GM21390 (cell line): Measurements from ENCODE around the gene NLRC4.
"Not testable (repeated sequence)": the region's sequence is repeated elsewhere in the genome, so short reads cannot be mapped to it uniquely, and the experiment has no call there.

ENCODE experiments used
- ATAC-seq: cut with Tn5 transposase; IDR thresholded peaks from one replicate; pipeline ENCODE4 v1.9.1; 2021; ENCODE audit not compliant: unreplicated experiment

Gene NLRC4, protein sequence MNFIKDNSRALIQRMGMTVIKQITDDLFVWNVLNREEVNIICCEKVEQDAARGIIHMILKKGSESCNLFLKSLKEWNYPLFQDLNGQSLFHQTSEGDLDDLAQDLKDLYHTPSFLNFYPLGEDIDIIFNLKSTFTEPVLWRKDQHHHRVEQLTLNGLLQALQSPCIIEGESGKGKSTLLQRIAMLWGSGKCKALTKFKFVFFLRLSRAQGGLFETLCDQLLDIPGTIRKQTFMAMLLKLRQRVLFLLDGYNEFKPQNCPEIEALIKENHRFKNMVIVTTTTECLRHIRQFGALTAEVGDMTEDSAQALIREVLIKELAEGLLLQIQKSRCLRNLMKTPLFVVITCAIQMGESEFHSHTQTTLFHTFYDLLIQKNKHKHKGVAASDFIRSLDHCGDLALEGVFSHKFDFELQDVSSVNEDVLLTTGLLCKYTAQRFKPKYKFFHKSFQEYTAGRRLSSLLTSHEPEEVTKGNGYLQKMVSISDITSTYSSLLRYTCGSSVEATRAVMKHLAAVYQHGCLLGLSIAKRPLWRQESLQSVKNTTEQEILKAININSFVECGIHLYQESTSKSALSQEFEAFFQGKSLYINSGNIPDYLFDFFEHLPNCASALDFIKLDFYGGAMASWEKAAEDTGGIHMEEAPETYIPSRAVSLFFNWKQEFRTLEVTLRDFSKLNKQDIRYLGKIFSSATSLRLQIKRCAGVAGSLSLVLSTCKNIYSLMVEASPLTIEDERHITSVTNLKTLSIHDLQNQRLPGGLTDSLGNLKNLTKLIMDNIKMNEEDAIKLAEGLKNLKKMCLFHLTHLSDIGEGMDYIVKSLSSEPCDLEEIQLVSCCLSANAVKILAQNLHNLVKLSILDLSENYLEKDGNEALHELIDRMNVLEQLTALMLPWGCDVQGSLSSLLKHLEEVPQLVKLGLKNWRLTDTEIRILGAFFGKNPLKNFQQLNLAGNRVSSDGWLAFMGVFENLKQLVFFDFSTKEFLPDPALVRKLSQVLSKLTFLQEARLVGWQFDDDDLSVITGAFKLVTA

DNA sequence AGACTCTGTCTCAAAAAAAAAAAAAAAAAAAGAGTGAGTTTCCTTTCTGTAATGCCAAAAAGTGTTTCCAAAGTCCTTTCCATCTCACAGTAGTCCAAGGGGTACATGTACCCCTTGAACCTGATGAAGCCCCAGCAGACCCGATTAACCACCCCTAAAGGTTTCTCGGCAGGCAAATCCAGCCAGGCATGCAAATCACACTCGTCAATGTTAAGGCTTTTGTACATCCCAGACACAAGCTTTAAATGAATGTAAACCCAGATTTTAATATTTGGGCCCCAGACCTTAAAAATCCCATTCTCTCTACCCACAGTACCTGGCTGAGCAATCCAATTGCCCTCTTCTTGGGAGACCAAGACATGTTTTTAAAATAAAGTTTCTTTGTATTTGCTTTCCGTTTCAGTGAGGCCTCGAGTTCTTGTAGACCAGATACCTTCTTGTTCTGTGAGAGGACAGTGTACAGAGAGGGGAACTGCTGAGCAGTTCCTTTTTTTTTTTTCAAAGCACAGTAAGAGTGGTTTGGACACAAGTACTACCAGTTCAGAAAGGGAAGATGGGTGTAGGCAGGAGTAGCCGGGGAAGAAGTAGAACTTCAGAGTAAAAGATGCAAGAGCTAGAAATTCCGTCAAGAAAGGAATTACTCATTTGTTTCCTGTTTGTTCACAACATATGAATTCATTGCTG lies at the start of gene NLRC4:
Gene NLRC4 (minus strand): TSS at position 465 of the 684 bp plus-strand sequence. CDS start 8,111 bp downstream, outside the sequence.
- ATAC-seq, result peak; percentile 97

DNA sequence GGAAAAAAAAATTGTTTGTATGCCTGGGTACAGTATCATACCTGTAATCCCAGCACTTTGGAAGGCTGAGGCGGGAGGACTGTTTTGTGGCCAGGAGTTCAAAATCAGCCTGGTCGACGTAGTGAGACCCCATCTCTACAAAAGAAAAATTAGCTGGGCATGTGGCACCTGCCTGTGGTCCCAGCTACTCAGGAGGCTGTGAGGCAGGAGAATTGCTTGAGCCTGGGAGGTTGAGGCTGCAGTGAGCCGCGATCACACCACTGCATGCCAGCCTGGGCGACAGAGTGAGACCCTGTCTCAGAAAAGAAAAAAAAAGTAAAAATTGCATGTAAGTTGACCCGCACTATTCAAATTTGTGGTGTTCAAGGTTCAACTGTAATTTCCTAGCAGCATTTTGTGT lies 45.9 kb upstream of the NLRC4 start:
- no peak for ATAC-seq

DNA sequence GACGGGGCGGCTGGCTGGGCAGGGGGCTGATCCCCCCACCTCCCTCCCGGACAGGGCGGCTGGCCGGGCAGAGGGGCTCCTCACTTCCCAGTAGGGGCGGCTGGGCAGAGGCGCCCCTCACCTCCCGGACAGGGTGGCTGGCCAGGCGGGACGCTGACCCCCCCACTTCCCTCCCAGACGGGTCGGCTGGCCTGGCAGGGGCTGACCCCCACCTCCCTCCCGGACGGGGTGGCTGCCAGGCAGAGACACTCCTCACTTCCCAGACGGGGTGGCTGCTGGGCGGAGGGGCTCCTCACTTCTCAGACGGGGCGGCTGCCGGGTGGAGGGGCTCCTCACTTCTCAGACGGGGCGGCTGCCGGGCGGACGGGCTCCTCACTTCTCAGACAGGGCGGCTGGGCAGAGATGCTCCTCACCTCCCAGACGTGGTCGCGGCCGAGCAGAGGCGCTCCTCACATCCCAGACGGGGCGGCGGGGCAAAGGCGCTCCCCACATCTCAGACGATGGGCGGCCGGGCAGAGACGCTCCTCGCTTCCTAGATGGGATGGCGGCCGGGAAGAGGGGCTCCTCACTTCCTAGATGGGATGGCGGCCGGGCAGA lies 29.4 kb upstream of the NLRC4 start:
- ATAC-seq, result not testable (repeated sequence)

DNA sequence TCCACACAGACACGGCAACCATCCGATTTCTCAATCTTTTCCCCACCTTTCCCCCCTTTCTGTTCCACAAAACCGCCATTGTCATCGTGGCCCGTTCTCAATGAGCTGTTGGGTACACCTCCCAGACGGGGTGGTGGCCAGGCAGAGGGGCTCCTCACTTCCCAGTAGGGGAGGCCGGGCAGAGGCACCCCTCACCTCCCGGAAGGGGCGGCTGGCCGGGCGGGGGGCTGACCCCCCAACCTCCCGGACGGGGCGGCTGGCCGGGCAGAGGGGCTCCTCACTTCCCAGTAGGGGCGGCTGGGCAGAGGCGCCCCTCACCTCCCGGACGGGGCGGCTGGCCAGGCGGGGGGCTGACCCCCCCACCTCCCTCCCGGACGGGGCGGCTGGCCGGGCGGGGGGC lies 28.8 kb upstream of the NLRC4 start:
- ATAC-seq, result not testable (repeated sequence)

DNA sequence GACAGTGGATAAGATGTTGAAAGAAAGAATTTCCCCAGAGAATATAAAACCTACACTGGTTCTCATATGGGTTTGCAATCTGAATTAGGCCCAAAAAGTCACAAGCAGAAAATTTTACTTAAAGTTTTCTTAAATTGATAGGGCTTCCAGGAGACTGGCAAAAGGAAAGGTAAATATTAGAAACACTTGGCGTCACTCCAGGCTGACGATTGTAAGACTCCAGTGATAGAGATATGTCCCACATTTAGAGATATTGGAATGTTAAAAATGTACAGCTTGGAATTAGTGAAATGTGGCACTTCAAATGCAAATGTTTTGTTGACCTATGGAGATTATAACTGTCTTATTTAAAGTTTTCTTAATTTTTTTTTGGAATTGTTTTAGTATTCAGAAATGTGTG lies 27.1 kb upstream of the NLRC4 start:
- ATAC-seq, result no peak

DNA sequence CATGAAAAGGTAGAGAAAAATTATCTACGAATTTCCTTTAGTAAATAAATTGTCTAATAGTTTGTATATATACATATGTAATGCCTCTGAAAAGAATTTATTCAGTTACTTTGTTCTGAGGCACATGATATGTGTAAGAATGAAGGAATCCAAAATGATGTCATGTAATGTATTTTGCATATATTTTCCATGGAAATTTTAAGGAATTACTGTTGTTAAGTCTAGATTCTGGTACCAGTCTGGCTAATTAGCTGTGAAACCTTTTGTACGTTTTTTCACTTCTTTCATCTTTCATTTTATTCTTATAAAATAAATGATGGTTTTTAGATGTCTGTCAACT lies 25.3 kb upstream of the NLRC4 start:
- no peak for ATAC-seq

DNA sequence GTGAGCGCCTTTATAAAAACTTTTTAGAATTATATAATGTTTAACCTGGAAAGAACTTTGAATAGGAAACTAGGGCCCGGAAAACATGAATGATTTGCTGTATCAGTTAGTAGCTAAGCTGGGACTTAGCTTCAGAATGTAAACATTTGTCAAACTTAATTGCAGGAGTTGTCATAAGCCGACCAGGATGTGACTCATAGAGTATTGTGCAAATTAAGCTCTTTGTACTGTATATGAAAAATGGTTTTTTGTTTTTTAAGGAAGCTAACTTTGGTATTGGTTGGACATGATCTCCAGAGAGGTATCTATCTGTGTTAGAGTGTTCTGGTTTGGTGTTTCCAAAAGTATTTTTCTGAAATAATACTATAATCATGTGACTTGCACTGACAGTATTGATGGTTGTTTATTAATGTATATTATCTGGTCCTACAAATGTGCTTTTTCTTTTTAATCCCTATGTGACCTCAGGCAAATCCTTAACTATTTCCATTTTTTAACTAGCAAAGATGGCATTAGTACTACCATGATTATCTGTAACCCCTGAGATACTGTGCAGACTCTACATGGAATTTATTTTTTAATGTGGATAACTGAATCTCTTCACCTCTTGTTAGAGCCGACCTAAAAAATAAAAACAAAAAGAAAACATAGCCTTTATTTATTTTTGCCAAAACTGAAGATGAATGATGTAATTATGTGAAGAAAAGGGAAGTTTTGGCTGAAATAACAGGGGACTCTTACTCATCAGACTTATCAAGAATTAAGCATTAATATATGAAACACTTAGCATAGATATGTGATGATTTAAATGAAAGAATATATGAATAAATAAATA lies 24.7 kb upstream of the NLRC4 start:
- no peak for ATAC-seq

DNA sequence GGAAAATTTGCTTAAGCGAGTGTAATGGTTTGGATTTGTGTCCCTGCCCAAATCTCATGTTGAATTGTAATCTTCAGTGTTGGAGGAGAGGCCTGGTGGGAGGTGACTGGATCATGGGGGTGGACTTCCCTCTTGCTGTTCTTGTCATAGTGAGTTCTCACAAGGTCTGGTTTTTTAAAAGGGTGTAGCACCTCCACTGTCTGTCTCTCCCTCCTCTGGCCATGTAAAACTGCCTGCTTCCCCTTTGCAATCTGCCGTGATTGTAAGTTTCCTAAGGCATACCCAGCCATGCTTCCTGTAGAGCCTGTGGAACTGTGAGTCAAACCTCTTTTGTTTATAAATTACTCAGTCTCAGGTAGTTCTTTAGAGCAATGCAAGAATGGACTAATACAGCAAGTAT lies 19.6 kb upstream of the NLRC4 start:
- no peak for ATAC-seq

DNA sequence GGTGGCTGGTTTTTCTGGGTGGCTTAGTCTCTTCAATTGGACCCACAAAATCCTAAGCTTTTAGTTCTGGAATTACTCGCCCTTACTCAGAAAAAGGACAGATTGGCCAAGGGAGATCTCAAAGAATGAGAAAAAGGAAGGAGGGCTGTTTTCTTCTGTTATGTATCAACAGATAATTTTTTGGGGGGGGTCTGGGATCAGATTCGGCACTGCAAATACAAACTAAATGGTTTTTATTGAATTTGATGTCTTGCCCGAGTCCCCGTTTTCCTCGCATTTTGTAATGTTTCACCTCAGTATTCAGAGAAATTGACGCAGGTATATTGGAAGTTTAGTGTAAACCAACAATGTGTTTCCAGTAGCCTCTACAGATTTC lies 13.8 kb upstream of the NLRC4 start:
- no peak for ATAC-seq

DNA sequence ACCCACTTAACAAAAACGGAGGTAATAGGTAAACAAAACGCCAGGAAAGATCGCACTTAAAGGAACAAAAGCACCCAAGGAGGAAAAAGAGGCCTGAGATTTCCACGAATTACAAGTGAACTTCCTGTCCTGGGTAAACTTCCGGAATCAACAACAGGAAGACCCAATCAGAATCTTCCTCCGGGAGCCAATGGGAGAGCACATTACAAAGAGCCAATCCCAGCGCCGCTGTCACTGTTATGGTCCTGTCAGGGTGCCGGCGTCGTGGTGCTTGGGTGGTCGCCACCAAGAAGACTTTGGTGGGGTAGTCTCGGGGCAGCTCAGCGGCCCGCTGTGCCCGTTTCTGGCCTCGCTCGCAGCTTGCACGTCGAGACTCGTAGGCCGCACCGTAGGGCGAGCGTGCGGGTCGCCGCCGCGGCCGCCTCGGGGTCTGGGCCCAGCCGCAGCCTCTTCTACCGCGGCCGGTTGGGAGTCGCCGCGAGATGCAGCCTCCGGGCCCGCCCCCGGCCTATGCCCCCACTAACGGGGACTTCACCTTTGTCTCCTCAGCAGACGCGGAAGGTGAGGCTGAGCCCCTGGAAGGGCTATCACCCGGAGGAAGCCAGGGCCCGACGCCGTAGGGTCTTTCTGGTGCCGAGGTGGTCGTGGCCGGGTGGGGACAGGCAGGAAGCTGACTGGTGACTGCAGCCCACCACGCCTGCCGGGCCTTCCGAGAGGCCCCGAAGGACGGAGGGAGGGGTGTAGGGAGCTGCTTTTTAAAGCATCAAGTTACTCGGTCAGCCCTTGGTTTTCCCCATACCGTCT lies 13.2 kb upstream of the NLRC4 start, which contains the start of gene YIPF4:
Gene YIPF4 (plus strand): TSS at position 231 of the 804 bp plus-strand sequence. CDS start 252 bp downstream, at position 483.
- ATAC-seq, result peak; percentile 99

DNA sequence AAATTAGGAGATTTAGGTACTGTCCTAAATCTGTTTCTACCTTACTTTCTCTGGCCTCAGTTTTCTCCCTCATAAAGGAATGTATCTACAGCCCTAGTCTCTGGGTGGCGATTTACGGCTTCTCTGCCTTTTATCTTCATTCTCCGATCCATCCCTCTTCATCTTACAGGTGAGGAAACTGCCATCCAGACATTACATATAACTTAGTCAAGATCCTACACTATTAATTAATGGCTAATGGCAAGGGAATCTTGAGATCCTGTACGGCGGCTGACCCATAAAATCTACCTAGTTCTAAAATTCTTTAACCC lies 12.6 kb upstream of the NLRC4 start:
- peak; percentile 3 for ATAC-seq

DNA sequence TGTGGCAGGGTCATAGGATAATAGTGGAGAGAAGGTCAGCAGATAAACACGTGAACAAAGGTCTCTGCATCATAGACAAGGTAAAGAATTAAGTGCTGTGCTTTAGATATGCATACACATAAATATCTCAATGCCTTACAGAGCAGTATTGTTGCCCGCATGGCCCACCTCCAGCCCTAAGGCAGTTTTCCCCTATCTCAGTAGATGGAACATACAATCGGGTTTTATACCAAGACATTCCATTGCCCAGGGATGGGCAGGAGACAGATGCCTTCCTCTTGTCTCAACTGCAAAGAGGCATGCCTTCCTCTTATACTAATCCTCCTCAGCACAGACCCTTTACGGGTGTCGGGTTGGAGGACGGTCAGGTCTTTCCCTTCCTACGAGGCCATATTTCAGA lies 11.1 kb upstream of the NLRC4 start:
- not testable (repeated sequence) for ATAC-seq

DNA sequence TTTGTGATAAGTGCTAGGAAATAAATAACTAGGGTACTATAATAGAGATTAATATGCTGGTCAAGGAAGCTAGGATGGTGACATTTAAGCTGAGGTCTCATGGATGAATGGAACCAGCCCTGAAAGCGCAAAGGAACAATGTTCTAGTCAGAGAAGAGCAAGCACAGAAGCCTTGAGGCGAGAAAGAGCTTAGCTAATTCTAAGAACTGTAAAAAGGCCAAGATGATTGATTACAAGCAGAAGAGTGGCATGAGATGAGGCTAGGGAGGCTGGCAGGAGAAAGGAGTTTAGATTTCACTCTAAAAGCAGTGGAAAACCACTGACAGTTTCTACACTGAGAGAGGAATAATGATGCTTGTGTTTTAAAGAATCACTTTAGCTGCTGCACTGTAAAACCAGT lies 9.6 kb upstream of the NLRC4 start:
- no peak for ATAC-seq

DNA sequence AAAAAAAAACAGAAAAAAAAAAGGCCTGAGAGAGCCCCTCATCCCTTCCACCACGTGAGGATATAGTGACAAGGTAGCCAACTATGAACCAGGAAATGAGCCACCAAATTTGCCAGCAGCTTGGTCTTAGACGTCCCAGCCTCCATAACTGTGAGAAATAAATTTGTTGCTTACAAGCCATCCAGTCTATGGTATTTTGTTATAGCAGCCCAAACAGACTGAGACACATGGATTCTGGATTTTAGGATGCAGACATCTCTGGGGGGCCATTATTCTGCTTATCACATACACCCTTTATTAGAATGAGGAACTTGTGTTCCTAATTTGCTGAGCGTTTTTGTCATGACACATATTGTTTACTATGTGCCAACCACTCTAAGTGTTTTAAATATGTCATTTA lies 7.6 kb upstream of the NLRC4 start:
- ATAC-seq, result no peak

DNA sequence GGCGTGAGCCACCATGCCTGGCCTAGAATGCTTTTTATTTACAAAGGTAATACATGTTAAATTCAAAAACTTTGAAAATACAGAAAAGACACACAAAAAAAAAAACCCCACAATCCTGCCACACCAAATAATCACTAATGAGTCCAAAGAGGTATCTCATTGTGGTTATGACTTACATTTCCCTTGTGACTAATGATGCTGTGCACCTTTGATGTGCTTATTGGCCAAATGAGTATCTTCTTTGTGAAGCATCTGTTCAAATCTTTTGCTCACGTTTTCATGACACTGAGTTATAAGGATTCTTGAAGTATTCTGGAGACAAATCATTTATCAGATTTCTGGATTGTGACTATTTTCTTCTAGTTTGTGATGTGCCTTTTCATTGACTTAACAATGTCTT lies 6.4 kb upstream of the NLRC4 start:
- ATAC-seq, result no peak

DNA sequence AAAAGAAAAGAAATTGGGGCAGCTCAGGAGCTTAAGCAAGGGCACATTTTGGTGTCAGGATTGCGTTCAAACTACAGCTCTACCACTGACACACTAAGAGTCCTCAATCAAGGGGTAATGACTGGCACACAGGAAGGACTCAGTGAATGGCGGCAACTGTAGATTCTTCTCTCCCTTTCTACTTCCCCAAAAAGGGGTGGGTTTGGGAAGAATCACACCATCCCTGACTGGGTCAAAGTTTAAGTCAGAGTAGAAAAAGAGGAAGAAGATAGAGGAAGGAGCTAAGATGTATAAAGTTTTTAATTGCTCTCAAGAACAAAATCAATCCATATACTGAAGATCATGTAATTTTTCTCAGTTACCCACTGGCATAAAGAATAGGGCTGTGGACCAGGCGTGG lies 2.6 kb downstream of the NLRC4 start:
- ATAC-seq, result no peak

DNA sequence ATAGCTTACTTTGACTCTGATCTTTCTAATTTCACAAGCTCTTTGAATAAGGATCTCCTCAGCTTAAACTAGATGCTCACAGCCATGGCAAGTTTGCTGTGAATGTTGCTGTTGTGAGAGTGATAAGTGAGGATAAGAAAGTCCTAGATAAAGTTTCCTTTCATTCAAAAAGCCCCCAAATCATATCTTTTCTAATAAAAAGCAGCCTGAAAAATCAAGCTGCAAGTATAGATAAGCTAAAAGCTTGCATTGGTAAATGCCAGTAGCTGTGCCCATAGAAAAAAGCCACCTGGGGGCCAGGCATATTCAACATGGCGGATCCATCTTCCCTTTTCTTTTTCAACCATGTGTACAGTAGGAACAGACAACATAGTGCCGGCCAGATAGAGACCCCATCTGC lies 4.3 kb downstream of the NLRC4 start:
- no peak for ATAC-seq

DNA sequence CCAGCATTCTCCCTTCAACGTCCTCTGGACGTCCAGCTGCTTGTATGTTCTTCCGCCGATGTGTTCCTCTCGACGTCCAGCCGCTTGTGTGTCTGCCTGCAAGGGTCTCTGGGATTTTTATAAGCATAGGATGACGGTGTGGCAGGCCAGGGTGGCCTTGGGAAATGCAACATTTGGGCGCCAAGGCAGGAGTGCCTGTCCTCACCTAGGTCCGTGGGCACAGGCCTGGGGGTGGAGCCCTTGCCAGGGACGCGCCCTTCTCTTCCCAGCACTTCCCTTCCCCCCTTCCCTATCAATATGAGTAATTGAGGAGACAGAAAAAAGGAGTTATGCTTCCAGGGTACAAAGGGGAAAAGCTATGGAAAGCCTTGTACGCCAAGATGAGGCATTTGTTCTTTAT lies 6.4 kb downstream of the NLRC4 start:
- ATAC-seq, result no peak

DNA sequence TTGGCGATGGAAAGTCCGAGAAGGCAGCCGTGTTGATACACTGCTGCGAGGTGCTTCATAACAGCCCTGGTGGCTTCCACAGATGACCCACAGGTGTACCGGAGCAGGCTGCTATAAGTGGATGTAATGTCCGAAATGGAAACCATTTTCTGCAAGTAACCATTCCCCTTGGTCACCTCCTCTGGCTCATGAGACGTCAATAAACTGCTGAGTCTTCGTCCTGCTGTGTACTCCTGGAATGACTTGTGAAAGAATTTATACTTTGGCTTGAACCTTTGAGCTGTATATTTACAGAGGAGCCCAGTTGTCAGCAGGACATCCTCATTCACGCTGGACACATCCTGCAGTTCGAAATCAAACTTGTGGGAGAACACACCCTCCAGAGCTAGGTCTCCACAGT lies 14.4 kb downstream of the NLRC4 start:
- ATAC-seq, result no peak
